Fibroblast of the conjunctiva (primary cell): ENCODE results near the gene CPNE4.
"Not testable (repeated sequence)": the region's sequence is repeated elsewhere in the genome, so short reads cannot be mapped to it uniquely, and the experiment has no call there.

Experiments used
- DNase-seq: peaks from one replicate; pipeline ENCODE4 v3.0.0-alpha.2; 2010; ENCODE audit warnings: low read depth

CPNE4 gene

GRCh38 chr3:131957980-131958379 lies 76.8 kb downstream of the CPNE4 start:
- no peak for DNase-seq

DNA sequence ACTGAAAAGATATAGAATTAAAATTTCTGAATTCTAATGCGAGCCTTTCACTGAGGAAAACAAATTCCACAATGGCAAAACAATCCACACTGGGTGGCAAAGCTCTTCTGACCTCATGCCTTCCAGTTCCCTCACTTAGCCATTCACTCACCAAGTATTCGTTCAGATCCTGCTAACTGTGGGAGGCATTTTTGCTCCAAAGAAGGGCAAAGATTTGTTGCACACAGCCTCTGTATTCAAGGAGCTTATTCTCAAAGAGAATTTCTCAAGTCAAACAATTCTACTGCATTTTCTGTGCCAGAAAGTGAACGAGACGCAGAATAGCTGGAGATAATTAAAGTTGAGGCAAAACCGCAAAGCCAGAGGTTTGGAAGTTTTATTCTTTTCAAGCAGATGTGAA lies 77.3 kb downstream of the CPNE4 start:
- no peak for DNase-seq

DNA sequence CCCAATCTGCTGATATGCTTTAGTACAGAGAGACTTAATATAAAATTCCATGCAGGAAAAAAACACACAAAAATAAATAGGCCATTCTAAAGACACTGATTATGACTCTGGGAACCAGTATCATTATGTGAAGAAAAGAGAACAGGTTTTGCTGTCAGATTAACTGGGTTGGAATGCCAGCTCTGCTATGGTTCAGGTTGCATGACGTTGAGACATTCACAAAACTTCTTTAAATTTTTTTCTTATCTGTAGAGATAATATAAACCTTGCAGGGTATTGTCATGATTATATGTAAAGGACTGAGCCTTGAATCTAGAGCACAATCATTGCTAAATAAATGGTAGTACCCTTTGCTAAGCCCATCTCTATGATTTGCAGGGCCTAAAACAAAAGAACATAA lies 86.0 kb downstream of the CPNE4 start:
- DNase-seq, result no peak

- no peak for DNase-seq
Measured at GRCh38 chr3:131944676-131945075, 90.1 kb downstream of the CPNE4 start.

DNA sequence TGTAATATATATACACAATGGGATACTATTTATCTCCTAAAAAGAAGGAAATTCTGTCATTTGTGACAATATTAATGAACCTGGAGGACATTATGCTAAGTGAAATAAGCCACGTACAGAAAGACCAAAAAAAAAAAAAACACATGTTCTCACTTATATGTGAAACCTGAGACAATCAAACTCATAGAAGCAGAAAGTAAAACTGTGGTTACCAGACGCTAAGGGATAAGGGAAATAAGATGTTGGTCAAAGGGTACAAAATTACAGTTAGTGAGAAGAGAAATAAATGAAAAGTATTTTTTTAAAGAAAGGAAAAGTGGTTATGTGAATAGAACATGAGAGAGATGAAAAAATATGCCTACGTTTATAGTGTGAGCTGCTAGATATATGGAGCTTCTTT lies 101.1 kb downstream of the CPNE4 start:
- peak; percentile 6 for DNase-seq

DNA sequence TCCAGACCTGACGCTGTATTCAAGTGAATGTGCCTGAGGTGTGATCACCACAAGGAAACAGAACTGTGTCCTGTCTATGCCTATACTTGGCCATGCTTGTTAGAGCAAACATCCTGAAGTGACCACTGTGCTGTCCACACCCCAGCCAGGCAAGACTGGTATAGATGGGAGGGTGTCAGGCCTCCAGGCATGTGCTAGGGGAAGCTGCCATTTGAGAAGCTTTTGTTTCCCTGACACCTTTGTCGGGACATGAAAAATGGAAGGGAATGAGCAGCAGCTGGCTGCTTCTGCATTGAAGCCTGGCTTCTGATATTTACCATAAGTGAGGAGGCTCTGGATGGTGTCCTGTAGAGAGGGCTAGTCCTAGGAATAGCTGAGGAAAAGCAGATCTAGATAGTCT lies 106.2 kb downstream of the CPNE4 start:
- DNase-seq, result no peak

DNA sequence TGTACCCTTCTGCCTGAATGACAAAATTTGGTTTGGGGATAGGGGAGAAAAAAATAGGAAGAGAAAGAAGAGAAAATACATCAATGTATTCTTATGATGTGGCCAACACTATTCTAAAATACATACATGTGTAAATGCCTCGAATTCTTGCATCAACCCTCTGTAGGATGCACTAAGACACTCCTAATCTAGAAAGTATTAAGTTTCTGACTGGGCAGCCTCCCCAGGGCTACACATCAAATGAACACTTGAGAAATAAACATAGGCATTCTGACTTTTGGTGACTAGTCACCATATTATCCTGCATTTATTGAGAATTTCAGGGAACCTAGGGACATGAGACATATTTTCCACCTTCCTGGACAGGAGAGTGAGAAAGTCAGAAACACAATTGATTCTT lies 109.2 kb downstream of the CPNE4 start:
- peak; percentile 4 for DNase-seq

GRCh38 chr3:131922356-131922755 lies 112.5 kb downstream of the CPNE4 start:
- no peak for DNase-seq

DNA sequence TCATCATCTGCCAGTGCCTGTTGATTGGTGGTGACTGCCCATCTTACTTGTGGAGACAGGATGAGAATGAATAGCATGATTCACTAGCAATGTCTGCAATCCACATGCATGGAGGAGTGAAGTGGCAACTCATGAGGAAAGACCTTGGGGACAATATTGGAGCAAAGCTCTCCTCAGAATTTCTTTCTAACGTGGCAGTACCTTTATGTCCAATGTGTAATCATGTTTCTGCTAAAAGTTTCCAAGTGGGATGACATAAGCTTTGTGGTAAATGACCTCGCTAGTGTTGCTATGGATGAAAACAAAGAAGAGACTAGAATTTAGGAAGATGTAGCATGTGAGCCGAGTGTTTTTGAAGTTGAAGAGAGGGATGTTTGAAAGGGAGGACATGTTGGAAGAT lies 117.8 kb downstream of the CPNE4 start:
- DNase-seq, result no peak

DNA sequence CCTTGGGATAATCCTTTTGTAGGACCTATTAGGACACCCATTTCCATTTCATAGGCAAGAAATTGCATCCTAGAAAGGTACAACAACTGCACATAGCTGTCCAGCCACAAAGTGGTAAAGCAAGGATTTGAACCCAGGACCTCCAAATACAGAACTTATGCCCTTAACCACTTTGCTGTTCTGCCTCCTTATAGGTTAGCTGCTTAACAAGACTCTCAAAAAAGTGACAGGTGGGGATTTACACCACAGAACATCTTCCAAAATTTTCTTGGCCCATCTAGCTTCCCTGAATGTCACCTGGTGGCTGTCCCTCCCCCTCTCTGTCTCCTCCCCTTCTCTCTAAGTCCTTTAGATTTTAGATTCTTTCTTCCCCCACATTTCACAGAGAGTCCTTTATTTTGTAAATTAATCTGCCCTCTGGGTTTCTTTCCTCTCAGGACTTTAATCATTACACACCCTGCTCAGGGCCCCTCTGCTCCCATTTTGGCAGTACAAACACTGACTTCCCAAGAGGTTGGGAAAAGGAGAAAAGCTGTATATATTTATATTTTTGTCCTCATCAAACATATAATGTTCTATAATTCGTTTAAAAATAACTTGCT lies 120.6 kb downstream of the CPNE4 start:
- no peak for DNase-seq

GRCh38 chr3:131912255-131912654 lies 122.6 kb downstream of the CPNE4 start:
- DNase-seq, result no peak

DNA sequence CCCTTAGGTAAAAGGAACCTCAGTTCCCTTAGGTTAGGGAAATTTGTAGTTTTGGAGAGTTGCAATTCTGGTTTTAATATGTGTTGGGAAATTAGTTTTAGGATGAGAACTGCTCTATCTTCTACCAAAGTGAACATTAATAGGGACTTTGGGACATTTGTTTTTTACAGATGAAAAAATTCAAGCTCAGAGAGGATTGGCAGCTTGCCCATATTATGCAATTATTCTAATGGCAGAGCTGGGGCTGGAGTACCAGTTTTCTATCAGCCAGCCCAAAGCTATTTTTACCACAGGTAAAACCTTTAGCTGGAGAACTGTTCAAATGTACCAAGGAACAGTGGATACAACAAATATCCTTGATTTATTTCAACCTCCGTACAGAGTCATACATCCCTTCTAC lies 127.0 kb downstream of the CPNE4 start:
- DNase-seq, result no peak

DNA sequence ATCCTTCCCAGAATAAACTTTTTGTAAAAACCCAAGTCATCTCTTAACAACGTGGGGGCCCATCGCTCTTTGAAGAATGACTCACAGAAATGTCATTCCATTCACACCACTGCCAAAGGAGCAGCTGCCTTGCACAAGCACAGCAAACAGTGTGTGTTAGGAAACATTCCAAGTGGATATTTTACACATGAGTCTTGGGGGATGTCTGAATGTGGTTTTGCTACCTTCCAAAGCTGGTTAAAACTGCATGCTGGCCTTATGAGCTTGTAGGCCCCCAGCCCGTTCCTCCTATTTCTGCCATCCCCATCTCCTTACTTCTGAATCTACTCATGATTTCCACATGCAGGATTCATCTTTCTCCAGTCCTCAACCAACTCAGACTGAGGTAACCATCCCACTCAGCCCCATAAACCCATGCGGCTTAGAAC lies 130.8 kb downstream of the CPNE4 start:
- DNase-seq, result peak; percentile 97

GRCh38 chr3:131901686-131902085 lies 133.1 kb downstream of the CPNE4 start:
- no peak for DNase-seq

DNA sequence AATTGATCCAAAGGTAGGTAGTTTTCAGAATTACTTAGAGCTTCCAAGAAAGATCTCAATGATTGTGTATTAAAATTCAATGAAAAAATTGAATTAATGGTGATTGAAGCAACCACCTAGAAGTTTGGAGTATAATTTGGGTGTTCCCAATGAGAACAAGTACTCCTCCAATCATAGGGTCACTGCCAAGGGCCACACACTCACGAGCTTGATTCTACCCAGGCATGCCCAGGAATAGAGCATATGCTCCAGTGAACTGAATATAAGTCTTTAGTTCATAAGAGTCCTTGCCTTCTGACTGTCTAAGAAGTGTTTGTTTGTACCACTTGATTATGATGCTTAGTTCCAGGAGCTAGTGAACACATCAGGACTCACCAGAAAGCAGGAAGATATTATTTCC lies 133.9 kb downstream of the CPNE4 start:
- DNase-seq, result no peak

GRCh38 chr3:131899021-131899420 lies 135.8 kb downstream of the CPNE4 start:
- DNase-seq, result no peak

DNA sequence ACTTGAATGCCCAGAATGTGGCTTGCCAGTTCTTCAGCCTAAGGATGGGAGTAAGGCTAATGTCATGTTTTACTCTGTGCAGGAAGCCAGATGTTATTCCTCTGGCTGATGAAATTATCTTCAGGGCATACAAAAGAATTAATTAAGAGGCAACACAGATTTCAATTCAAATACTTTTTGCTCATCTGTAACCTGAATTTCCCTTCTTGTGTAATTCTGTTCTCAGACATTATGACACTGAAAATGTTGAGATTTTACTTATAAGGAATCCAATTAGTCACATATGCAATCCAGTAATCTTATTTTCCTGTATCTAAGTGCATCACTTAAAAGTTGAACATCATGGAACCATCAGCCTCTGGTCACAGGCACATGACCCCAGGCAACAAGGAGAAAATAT lies 136.5 kb downstream of the CPNE4 start:
- DNase-seq, result no peak

- no peak for DNase-seq
Measured at GRCh38 chr3:131896285-131896684, 138.5 kb downstream of the CPNE4 start.

DNA sequence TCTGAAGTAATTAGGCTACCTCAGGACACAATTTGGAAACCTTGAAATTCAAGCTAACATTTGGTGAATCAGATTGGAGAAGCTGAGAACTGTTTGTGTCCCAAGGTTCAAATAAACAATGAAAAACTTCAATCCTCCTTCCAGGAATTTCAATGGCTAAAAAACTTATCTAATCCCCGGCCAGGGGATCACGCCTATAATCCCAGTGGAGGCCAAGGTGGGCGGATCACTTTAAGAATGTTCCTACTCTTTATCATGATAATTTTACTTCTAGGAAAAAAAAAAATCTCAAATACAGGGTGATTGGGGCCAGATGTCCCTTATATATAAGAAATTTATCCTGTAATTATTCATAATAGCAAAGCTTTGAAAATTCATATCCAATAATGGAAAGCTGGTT lies 139.0 kb downstream of the CPNE4 start:
- DNase-seq, result no peak

DNA sequence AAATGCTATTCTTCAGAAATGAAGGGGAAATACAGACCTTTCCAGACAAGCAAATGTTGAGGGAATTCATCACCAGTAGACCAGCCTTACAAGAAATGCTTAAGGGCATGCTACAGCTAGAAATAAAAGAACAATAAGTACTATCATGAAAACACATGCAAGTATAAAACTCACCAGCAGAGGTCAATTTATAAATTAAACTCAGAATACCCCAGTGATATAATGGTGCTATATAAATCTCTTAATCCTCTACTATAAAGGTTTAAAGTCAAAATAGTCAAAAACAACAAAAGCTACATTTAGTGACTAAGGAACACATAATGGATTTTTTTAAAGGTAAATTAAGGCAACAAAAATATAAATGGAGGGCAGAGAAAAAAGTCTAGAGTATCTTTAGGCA lies 142.5 kb downstream of the CPNE4 start:
- DNase-seq, result no peak

- DNase-seq, result not testable (repeated sequence)
Measured at GRCh38 chr3:131885871-131886270, 148.9 kb downstream of the CPNE4 start.

- DNase-seq, result no peak
Measured at GRCh38 chr3:131883711-131884407, 151.0 kb downstream of the CPNE4 start.

DNA sequence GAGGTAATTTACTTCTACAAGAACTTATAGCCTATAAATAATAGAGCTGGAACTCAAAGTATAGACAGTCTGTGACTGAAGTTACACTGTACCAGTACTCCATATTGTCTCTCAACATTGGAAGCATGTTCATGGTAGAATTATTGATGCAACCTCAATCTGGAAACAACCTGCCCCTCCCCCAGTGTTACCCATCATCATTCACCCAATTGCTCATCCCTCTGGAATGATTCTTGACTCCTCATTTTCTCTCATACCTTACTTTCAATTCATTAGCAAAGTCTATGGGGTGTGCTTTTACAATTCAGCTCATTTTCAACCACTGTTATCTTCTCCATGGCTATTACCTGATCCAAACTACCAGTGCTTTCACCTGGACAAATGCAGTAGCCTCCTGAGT lies 151.7 kb downstream of the CPNE4 start:
- no peak for DNase-seq

- no peak for DNase-seq
Measured at GRCh38 chr3:131881777-131882176, 153.0 kb downstream of the CPNE4 start.
